NOMO-1 (cell line): Measurements from ENCODE around the gene XRCC1.
"Not testable (repeated sequence)": the region's sequence is repeated elsewhere in the genome, so short reads cannot be mapped to it uniquely, and the experiment has no call there.

Experiments
- DNase-seq, 2 experiments: peaks; one replicate each; lab custom pipeline; 2025; ENCODE audit not compliant: unreplicated experiment in 2 of 2; lab: John Stamatoyannopoulos, UW

Gene XRCC1

GRCh38 chr19:43547926-43548325 is 27.4 kb downstream of the XRCC1 start:
- DNase-seq: not testable (repeated sequence)

- DNase-seq: no peak
Measured at GRCh38 chr19:43546581-43546980, 28.7 kb downstream of the XRCC1 start.

GRCh38 chr19:43545981-43546380 is 29.3 kb downstream of the XRCC1 start:
- DNase-seq: no peak

GRCh38 chr19:43545276-43545675 is 30.1 kb downstream of the XRCC1 start:
- DNase-seq: no peak

- DNase-seq: no peak
Measured at GRCh38 chr19:43544077-43544476, 31.2 kb downstream of the XRCC1 start.

- no peak for DNase-seq
Measured at GRCh38 chr19:43541920-43542650, 33.2 kb downstream of the XRCC1 start.

- DNase-seq: no peak
Measured at GRCh38 chr19:43540381-43540780, 34.9 kb downstream of the XRCC1 start.

GRCh38 chr19:43538922-43539321 is 36.4 kb downstream of the XRCC1 start:
- no peak for DNase-seq

- DNase-seq: no peak
Measured at GRCh38 chr19:43534816-43535761, 40.2 kb downstream of the XRCC1 start.

GRCh38 chr19:43534305-43534815 is 41.0 kb downstream of the XRCC1 start:
- DNase-seq: no peak

- DNase-seq: peak; percentile 94 to 97
Measured at GRCh38 chr19:43533546-43534304, 41.6 kb downstream of the XRCC1 start.

- DNase-seq: peak; percentile 87 to 88
Measured at GRCh38 chr19:43532962-43533545, 42.3 kb downstream of the XRCC1 start, which contains the start of gene ZNF575. ZNF575 (plus strand) TSS chr19:43533188; CDS start chr19:43534423, 1,235 bp downstream.

GRCh38 chr19:43532571-43532961 is 42.8 kb downstream of the XRCC1 start:
- DNase-seq: no peak

- DNase-seq: no peak
Measured at GRCh38 chr19:43527860-43528622, 47.3 kb downstream of the XRCC1 start.

- peak; percentile 49 to 81 for DNase-seq
Measured at GRCh38 chr19:43526884-43527859, 48.2 kb downstream of the XRCC1 start, which contains the start of gene ETHE1. ETHE1 (minus strand) TSS chr19:43527201; CDS start chr19:43527177, 24 bp downstream.

GRCh38 chr19:43525836-43526771 is 49.2 kb downstream of the XRCC1 start:
- DNase-seq: peak in 1 of 2 experiments; percentile 52
